NCI-H1694 (cell line): Measurements from ENCODE around the gene TF.
"Not testable (repeated sequence)": the region's sequence is repeated elsewhere in the genome, so short reads cannot be mapped to it uniquely, and the experiment has no call there.

ENCODE experiments used
- DNase-seq: peaks from one replicate; lab custom pipeline; 2025; lab: John Stamatoyannopoulos, UW

The TF gene

GRCh38 chr3:133765256-133765655 is 19.1 kb downstream of the TF start:
- no peak for DNase-seq

- DNase-seq: no peak
Observed at GRCh38 chr3:133767607-133768006, 21.4 kb downstream of the TF start.

GRCh38 chr3:133769536-133769935 is 23.3 kb downstream of the TF start:
- DNase-seq: no peak

GRCh38 chr3:133773732-133774131 is 27.5 kb downstream of the TF start:
- no peak for DNase-seq

GRCh38 chr3:133775309-133775708 is 29.1 kb downstream of the TF start:
- DNase-seq: no peak

GRCh38 chr3:133775835-133776234 is 29.6 kb downstream of the TF start:
- no peak for DNase-seq

GRCh38 chr3:133776794-133777438 is 30.7 kb downstream of the TF start:
- DNase-seq: no peak

- DNase-seq: no peak
Observed at GRCh38 chr3:133777807-133778568, 31.8 kb downstream of the TF start.

- DNase-seq: no peak
Observed at GRCh38 chr3:133779626-133780203, 33.5 kb downstream of the TF start.

- not testable (repeated sequence) for DNase-seq
Observed at GRCh38 chr3:133780756-133781155, 34.6 kb downstream of the TF start.

GRCh38 chr3:133781570-133781969 is 35.4 kb downstream of the TF start:
- no peak for DNase-seq

GRCh38 chr3:133782454-133782853 is 36.3 kb downstream of the TF start:
- DNase-seq: no peak

GRCh38 chr3:133783762-133784161 is 37.6 kb downstream of the TF start:
- no peak for DNase-seq

GRCh38 chr3:133788024-133788423 is 41.8 kb downstream of the TF start:
- no peak for DNase-seq

- DNase-seq: no peak
Observed at GRCh38 chr3:133792171-133792763, 46.1 kb downstream of the TF start.

GRCh38 chr3:133797396-133798105 is 51.4 kb downstream of the TF start:
- DNase-seq: no peak

- DNase-seq: no peak
Observed at GRCh38 chr3:133799794-133800585, 53.8 kb downstream of the TF start.

- no peak for DNase-seq
Observed at GRCh38 chr3:133803469-133803868, 57.3 kb downstream of the TF start.

- no peak for DNase-seq
Observed at GRCh38 chr3:133804896-133805295, 58.7 kb downstream of the TF start.

GRCh38 chr3:133805384-133805701 is 59.1 kb downstream of the TF start:
- no peak for DNase-seq

- DNase-seq: peak; percentile 93
Observed at GRCh38 chr3:133805702-133806475, 59.7 kb downstream of the TF start, which contains the start of gene SRPRB. SRPRB (plus strand) TSS chr3:133805815; CDS start chr3:133805849, 34 bp downstream.
